Left ventricle myocardium inferior (tissue), 1 donor: ENCODE data around the gene PTGES2. TPM values are rescaled to one million over a fixed set of nuclear protein-coding genes. Genes with fewer than 3 reads are reported as not detected.

ENCODE experiments used
- DNase-seq: peaks from one replicate; pipeline ENCODE4 v3.0.0-alpha.2; 2020
- H3K27ac ChIP-seq: fragments of 200-600 bp; replicated peaks from 2 replicates; pipeline ENCODE4 v1.8.0; 2021
- H3K27me3 ChIP-seq: fragments of 200-600 bp; 2 replicates; pipeline ENCODE4 v1.8.0; 2021; ENCODE audit warnings: low read depth
- H3K36me3 ChIP-seq: fragments of 200-600 bp; 2 replicates; pipeline ENCODE4 v1.8.0; 2021
- H3K4me1 ChIP-seq: fragments of 200-600 bp; 2 replicates; pipeline ENCODE4 v1.8.0; 2021
- H3K4me3 ChIP-seq: fragments of 200-600 bp; 2 replicates; pipeline ENCODE4 v1.8.0; 2021; ENCODE audit warnings: mild to moderate bottlenecking, moderate library complexity
- H3K9me3 ChIP-seq: fragments of 200-600 bp; replicated peaks from 2 replicates; pipeline ENCODE4 v1.8.0; 2021
- intact Hi-C: fragments of 100-400 bp; cut with micrococcal nuclease; formaldehyde crosslinking; loops from one replicate; pipeline ENCODE4 v1.11.0; 2022
- total RNA-seq: library from RNA; stranded (reverse); fragmentation: NEBNext Ultra II Directional; extraction: Animal tissue kit (Norgen Biotek cat#: 25700); gene quantifications from one replicate; pipeline ENCODE4 v1.2.1, GENCODE V29; 2021
- TF ChIP-seq, protein P1 (sequence below): fragments of 200-600 bp; IDR thresholded peaks from 2 replicates; pipeline ENCODE4 v1.8.0; 2021; ENCODE audit warnings: antibody characterized with exemption, mild to moderate bottlenecking, borderline replicate concordance
- donor health status: DM: no; HTN: yes; CAD: no; lungs with severe emphysema.

PTGES2 gene
- total RNA-seq, 1 donor from 2014 or later = 141 TPM

DNA sequence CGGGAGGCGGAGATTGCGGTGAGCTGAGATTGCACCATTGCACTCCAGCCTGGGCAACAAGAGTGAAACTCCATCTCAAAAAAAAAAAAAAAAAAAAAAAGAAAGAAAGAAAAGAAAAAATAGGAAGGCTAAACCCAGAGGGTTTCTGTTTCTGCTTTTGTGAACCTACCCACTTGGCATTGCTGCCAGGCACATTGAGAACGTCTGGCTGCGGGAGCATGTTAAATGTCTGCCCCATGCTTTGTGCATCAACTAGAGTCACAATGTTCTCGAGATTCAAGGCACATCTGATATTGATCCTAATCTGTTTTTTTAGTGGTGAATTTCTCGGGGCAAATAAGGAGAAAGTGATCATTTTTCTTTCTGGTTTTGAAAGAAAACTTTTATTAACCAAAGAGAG lies 56.7 kb downstream of the PTGES2 start:
- intact Hi-C loops = no loop called here
- Histone ChIP-seq H3K9me3 (no peaks in the 10 kb centered on the region), H3K4me1 (peaks cover 73% of the 10 kb centered on the region), H3K27ac (peak overlapping the region; percentile 82), H3K36me3 (no peaks in the 10 kb centered on the region), H3K27me3 (no peaks in the 10 kb centered on the region), H3K4me3 (no peak overlapping the region)
- DNase-seq = no peak
- TF ChIP-seq, protein P1, sequence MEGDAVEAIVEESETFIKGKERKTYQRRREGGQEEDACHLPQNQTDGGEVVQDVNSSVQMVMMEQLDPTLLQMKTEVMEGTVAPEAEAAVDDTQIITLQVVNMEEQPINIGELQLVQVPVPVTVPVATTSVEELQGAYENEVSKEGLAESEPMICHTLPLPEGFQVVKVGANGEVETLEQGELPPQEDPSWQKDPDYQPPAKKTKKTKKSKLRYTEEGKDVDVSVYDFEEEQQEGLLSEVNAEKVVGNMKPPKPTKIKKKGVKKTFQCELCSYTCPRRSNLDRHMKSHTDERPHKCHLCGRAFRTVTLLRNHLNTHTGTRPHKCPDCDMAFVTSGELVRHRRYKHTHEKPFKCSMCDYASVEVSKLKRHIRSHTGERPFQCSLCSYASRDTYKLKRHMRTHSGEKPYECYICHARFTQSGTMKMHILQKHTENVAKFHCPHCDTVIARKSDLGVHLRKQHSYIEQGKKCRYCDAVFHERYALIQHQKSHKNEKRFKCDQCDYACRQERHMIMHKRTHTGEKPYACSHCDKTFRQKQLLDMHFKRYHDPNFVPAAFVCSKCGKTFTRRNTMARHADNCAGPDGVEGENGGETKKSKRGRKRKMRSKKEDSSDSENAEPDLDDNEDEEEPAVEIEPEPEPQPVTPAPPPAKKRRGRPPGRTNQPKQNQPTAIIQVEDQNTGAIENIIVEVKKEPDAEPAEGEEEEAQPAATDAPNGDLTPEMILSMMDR = no peak

Other genes starting within 250 kb of the PTGES2 start
- 48.4 TPM for gene ST6GALNAC6, start 228.1 kb downstream of the PTGES2 start, total RNA-seq
- 31.3 TPM for gene ST6GALNAC4, start 210.7 kb downstream of the PTGES2 start, total RNA-seq
- 0.85 TPM for gene PIP5KL1, start 197.0 kb downstream of the PTGES2 start, total RNA-seq
- 14.0 TPM for gene DPM2, start 189.9 kb downstream of the PTGES2 start, total RNA-seq
- gene EEIG1, start 146.7 kb downstream of the PTGES2 start, total RNA-seq = 20.7 TPM
- gene NAIF1, start 60.4 kb downstream of the PTGES2 start, total RNA-seq = 7.9 TPM
- 5.4 TPM for gene SLC25A25, start 59.5 kb downstream of the PTGES2 start, total RNA-seq
- gene LCN2, start 21.7 kb upstream of the PTGES2 start, total RNA-seq = not detected
- gene BBLN, start 32.5 kb upstream of the PTGES2 start, total RNA-seq = 52.5 TPM
- 74.9 TPM for gene CIZ1, start 63.8 kb upstream of the PTGES2 start, total RNA-seq
- 4.9 TPM for gene DNM1, start 75.7 kb upstream of the PTGES2 start, total RNA-seq
- 86.9 TPM for gene GOLGA2, start 148.3 kb upstream of the PTGES2 start, total RNA-seq
- gene SWI5, start 148.5 kb upstream of the PTGES2 start, total RNA-seq = 16.2 TPM
- gene TRUB2, start 194.7 kb upstream of the PTGES2 start, total RNA-seq = 43.7 TPM
- 32.0 TPM for gene COQ4, start 195.1 kb upstream of the PTGES2 start, total RNA-seq
- gene SLC27A4, start 212.8 kb upstream of the PTGES2 start, total RNA-seq = 18.8 TPM
- 57.0 TPM for gene URM1, start 243.6 kb upstream of the PTGES2 start, total RNA-seq